Lower lobe of right lung (tissue), 2 donors: ENCODE measurements around the gene CAMK2A. TPM values are rescaled to one million over a fixed set of nuclear protein-coding genes. Genes with fewer than 3 reads are reported as not detected.

Source experiments
- ATAC-seq, 2 donors: fragments of 200-7000 bp; cut with Tn5 transposase; one replicate each; pipeline ENCODE4 v1.9.1; 2020 to 2022; ENCODE audit warnings: mild to moderate bottlenecking in 2 of 2, moderate library complexity in 2 of 2
- DNase-seq: peaks from one replicate; pipeline ENCODE4 v3.0.0-alpha.2; 2020
- H3K27ac ChIP-seq: fragments of 200-600 bp; one replicate; pipeline ENCODE4 v1.8.0; 2022
- H3K27me3 ChIP-seq: fragments of 200-600 bp; one replicate; pipeline ENCODE4 v1.8.0; 2022; ENCODE audit warnings: low read depth
- H3K36me3 ChIP-seq: fragments of 200-600 bp; one replicate; pipeline ENCODE4 v1.8.0; 2022; ENCODE audit warnings: mild to moderate bottlenecking
- H3K4me1 ChIP-seq: fragments of 200-600 bp; one replicate; pipeline ENCODE4 v1.8.0; 2022
- H3K4me3 ChIP-seq: fragments of 200-600 bp; one replicate; pipeline ENCODE4 v1.8.0; 2022; ENCODE audit warnings: mild to moderate bottlenecking
- H3K9me3 ChIP-seq: fragments of 200-600 bp; one replicate; pipeline ENCODE4 v1.8.0; 2022
- intact Hi-C: fragments of 100-400 bp; cut with DNase I; formaldehyde crosslinking; loops from one replicate; pipeline ENCODE4 v1.11.0; 2022
- total RNA-seq: library from RNA; stranded (reverse); fragmentation: NEBNext Ultra II Directional; extraction: Animal tissue kit (Norgen Biotek cat#: 25700); gene quantifications from one replicate; pipeline ENCODE4 v1.2.1, GENCODE V29; 2021
- TF ChIP-seq, protein P1 (sequence below): fragments of 200-600 bp; IDR thresholded peaks from one replicate; pipeline ENCODE4 v1.8.0; 2022; ENCODE audit warnings: antibody characterized with exemption, mild to moderate bottlenecking
- donor health status: DM: no; HTN: yes; CAD: no; lungs with severe emphysema.

Gene CAMK2A
- total RNA-seq, 1 donor from 2014 or later: 1.3 TPM

DNA sequence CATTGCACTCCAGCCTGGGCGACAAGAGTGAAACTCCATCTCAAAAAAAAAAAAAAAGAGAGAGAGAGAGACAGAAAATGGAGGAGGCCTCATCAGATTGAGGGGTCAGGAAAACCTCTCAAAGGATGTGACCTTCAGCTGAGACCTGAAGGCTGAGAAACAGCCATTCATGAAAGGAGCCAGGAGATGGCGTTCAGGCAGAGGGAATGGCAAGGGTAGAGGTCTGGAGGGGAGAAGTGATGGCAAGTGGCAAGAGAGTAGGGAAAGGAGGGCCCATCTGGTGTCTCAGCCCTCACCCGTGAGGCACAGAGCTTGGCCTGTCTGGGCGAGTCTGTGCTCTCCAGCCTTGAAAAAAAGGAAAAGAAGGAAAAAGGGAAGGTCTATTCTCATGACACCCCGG is 17.0 kb downstream of the CAMK2A start:
- intact Hi-C loops: no loop called here
- no peak overlapping the region for H3K27ac ChIP-seq
- ATAC-seq: peak in 1 of 2 donors; percentile 16
- H3K27me3 ChIP-seq: peaks cover 4% of the 10 kb centered on the region
- no peak overlapping the region for H3K4me3 ChIP-seq
- no peaks in the 10 kb centered on the region for H3K9me3 ChIP-seq
- no peaks in the 10 kb centered on the region for H3K36me3 ChIP-seq
- no peaks in the 10 kb centered on the region for H3K4me1 ChIP-seq
- TF ChIP-seq, protein P1, sequence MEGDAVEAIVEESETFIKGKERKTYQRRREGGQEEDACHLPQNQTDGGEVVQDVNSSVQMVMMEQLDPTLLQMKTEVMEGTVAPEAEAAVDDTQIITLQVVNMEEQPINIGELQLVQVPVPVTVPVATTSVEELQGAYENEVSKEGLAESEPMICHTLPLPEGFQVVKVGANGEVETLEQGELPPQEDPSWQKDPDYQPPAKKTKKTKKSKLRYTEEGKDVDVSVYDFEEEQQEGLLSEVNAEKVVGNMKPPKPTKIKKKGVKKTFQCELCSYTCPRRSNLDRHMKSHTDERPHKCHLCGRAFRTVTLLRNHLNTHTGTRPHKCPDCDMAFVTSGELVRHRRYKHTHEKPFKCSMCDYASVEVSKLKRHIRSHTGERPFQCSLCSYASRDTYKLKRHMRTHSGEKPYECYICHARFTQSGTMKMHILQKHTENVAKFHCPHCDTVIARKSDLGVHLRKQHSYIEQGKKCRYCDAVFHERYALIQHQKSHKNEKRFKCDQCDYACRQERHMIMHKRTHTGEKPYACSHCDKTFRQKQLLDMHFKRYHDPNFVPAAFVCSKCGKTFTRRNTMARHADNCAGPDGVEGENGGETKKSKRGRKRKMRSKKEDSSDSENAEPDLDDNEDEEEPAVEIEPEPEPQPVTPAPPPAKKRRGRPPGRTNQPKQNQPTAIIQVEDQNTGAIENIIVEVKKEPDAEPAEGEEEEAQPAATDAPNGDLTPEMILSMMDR: no peak
- no peak for DNase-seq

DNA sequence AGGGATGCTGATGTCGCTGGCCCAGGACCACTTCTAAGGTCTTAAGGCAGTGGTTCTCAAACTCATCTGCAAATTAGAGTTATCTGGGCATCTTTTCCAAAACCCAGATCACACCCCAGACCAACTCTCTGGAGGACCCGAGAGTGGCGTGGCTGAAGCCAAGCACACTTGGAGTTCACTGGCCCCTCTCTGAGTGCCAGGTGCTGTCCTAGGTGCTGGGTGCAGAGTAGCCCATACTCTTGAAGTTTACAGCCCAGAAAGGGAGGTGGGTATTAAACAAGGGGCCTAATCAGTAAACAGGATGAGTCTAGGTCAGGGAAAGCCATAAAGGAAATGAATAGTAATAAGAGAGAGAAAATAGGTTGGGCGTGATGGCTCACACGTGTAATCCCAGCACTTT is 17.6 kb downstream of the CAMK2A start:
- DNase-seq: no peak
- intact Hi-C loops: no loop called here
- H3K4me3 ChIP-seq: no peak overlapping the region
- TF ChIP-seq, protein P1: no peak
- H3K9me3 ChIP-seq: no peaks in the 10 kb centered on the region
- no peaks in the 10 kb centered on the region for H3K36me3 ChIP-seq
- no peak for ATAC-seq
- H3K27me3 ChIP-seq: peaks cover 4% of the 10 kb centered on the region
- H3K27ac ChIP-seq: no peak overlapping the region
- no peaks in the 10 kb centered on the region for H3K4me1 ChIP-seq

DNA sequence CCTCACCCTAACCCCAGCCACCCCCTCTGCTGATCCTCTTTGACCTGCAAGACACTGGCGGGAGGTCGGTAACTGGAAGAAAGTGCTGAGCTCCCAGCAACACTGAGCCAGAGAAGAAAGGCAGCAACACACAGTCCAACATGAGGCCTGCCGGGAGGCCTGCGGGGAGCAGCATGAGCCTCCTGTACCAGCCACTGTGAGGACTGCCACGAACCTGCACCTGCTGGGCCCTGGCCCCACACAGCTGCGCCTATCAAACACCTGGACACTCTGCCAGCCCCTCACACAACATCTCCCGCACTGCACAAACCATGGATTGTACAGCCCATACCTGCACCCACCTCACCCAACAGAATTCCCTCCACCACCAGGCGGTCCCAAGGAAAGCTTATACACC is 18.3 kb downstream of the CAMK2A start:
- ATAC-seq: no peak
- H3K4me1 ChIP-seq: no peaks in the 10 kb centered on the region
- H3K9me3 ChIP-seq: no peaks in the 10 kb centered on the region
- DNase-seq: no peak
- H3K4me3 ChIP-seq: no peak overlapping the region
- no peaks in the 10 kb centered on the region for H3K36me3 ChIP-seq
- H3K27me3 ChIP-seq: no peaks in the 10 kb centered on the region
- intact Hi-C loops: no loop called here
- TF ChIP-seq, protein P1: no peak
- no peak overlapping the region for H3K27ac ChIP-seq

DNA sequence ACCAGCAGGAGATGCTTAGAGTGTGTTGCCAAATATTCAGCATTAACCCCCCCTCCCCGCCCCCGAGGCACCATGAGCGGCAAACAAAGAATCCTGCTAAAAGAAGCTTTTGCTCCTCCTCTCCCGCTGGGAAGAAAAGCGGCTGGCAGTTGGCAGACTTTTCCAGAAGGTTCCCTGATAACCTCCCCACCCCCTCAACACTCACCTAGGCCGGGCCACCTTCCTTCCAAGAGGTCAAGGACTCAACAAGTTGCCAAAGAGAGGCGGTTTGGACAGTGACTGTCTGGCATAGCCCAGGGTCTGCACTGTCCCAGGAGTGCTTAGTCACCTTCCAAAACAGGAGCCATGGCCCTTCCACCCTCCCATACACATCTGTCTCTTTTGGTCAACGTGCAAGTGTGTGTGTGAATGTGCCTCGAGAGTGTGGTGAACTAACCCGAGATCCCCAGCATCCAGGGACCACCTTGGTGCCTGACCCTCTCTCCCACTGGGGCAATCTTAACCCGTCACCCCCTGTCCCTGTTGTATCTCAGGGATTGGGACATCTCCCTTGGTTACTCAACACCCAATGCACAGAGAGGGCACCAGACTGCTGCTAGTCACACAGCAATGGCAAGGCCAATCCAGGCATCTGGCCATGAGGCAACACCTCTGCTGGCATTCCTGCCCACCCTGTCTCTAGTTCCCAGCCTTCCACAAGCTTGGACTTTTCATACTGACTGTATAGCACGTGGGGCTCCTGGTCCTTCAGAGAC is 18.9 kb downstream of the CAMK2A start:
- no peak overlapping the region for H3K4me3 ChIP-seq
- no peaks in the 10 kb centered on the region for H3K4me1 ChIP-seq
- H3K9me3 ChIP-seq: no peaks in the 10 kb centered on the region
- DNase-seq: no peak
- no peaks in the 10 kb centered on the region for H3K36me3 ChIP-seq
- intact Hi-C loops: no loop called here
- no peak for ATAC-seq
- H3K27ac ChIP-seq: no peak overlapping the region
- TF ChIP-seq, protein P1: no peak
- H3K27me3 ChIP-seq: no peaks in the 10 kb centered on the region

DNA sequence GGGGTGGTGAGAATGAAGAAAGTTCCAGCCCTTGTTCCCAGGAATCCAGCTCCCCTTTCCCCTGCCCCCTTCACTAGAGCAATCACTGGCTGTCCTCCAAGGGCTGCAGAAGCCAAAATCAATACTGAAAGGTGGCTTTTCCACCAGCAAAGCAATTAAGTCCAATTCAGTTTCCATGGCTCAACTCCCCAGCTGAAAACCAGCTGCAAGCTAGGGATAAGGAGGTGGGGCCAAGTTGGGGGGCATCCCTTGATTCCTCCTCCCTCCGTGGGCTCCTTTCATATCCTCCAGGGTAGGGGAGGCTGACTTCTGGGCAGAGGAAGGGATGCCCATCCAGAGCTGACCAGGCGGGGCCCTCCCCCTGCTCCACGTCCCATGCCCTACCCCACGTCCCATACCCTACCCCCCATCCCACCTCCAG is 22.7 kb downstream of the CAMK2A start:
- no peaks in the 10 kb centered on the region for H3K27me3 ChIP-seq
- ATAC-seq (no peak), DNase-seq (no peak)
- H3K4me3 ChIP-seq: no peak overlapping the region
- H3K9me3 ChIP-seq: no peaks in the 10 kb centered on the region
- intact Hi-C loops: no loop called here
- TF ChIP-seq, protein P1: no peak
- no peaks in the 10 kb centered on the region for H3K4me1 ChIP-seq
- H3K27ac ChIP-seq: no peak overlapping the region
- no peaks in the 10 kb centered on the region for H3K36me3 ChIP-seq
